Activated CD4-positive, alpha-beta T cell treated with anti-CD3 and anti-CD28 coated beads, Interleukin-2, amount 10 ng/mL, durations not matched to agents 7 days and 5 days (primary cell): Measurements from ENCODE around the gene SLC2A10. TPM values are rescaled to one million over a fixed set of nuclear protein-coding genes. Genes with fewer than 3 reads are reported as not detected.

Experiments used
- CTCF ChIA-PET: fragments of 350-600 bp; sonication (Branson Sonifier 250); formaldehyde crosslinking; loops from one replicate; lab custom pipeline; 2021; ENCODE audit warnings: antibody characterized with exemption; lab: Charles Lee
- POLR2A ChIA-PET: fragments of 350-600 bp; sonication (Branson Sonifier 250); formaldehyde crosslinking; loops from one replicate; lab custom pipeline; 2021; ENCODE audit warnings: antibody characterized with exemption; lab: Charles Lee
- DNase-seq: peaks from one replicate; pipeline ENCODE4 v3.0.0-alpha.2; 2020
- H3K27ac Mint-ChIP-seq: one replicate; pipeline ENCODE4 v1.8.0; 2021; ENCODE audit warnings: mild to moderate bottlenecking, moderate library complexity, mixed read lengths
- H3K27me3 Mint-ChIP-seq: one replicate; pipeline ENCODE4 v1.8.0; 2021; ENCODE audit warnings: mixed read lengths
- H3K36me3 Mint-ChIP-seq: one replicate; pipeline ENCODE4 v1.8.0; 2021; ENCODE audit warnings: low read depth, mixed read lengths
- H3K4me1 Mint-ChIP-seq: one replicate; pipeline ENCODE4 v1.8.0; 2021; ENCODE audit warnings: mixed read lengths
- H3K4me3 Mint-ChIP-seq: one replicate; pipeline ENCODE4 v1.8.0; 2021; ENCODE audit warnings: mild to moderate bottlenecking, moderate library complexity, mixed read lengths
- H3K9me3 Mint-ChIP-seq: one replicate; pipeline ENCODE4 v1.8.0; 2021; ENCODE audit warnings: mixed read lengths
- total RNA-seq, 2 experiments: library from RNA; stranded (reverse); gene quantifications; one replicate each; pipeline ENCODE4 v1.2.3, GENCODE V29; 2021

The SLC2A10 gene
- total RNA-seq, 2 experiments from 2014 or later, result not detected

DNA sequence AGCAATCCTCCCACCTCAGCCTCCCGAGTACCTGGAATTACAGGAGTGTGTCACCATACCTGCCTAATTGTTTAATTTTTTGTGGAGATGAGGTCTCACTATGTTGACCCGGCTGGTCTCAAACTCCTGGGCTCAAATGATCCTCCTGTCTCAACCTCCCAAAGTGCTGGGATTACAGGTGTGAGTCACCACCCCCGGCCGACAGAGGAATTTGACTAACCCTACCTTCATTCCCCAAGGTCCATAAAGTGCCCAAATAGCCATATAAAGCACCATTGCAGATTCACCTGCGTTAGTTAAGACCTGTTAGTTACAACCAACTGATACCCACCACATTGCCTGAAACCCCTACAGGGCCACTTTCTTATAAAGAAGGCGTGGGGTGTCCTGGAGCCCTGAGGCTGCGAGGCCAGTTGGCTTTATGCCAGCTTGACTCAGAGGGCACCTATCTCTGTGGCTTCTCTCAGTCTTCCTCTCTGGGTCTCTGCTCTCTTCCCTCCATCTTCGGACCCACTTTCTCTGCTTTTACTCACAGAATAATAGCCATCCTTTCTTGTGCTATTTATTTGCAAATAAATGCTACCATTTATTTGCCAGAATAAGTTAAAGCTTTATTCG lies 65.6 kb downstream of the SLC2A10 start:
- Mint-ChIP-seq H3K4me1 (no peaks in the 10 kb centered on the region), H3K36me3 (no peaks in the 10 kb centered on the region), H3K27ac (no peak overlapping the region), H3K4me3 (no peak overlapping the region), H3K27me3 (peaks cover 17% of the 10 kb centered on the region), H3K9me3 (no peaks in the 10 kb centered on the region)
- no peak for DNase-seq
- ChIA-PET CTCF (no interaction called here), POLR2A (no interaction called here)

DNA sequence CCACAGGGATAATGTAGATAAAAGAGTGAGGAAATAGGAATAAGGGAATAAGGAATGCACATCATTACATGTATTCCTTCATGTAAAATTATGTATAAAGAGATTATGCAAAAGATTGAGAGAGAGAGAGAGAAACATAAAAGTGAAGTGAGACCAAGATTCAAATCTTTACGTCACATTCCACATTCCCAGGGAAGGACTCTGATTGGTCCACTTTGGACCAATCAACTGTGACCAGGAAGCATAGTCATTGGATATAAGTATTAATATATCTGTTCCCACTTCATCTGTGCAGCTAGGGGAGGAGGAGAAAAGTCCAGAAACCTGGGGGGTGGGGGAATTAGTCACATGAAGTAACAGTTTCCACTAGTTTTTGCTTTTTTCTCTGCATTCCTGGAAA lies 66.4 kb downstream of the SLC2A10 start:
- ChIA-PET CTCF (no interaction called here), POLR2A (no interaction called here)
- no peaks in the 10 kb centered on the region for H3K36me3 Mint-ChIP-seq
- H3K27me3 Mint-ChIP-seq, result peaks cover 17% of the 10 kb centered on the region
- H3K4me3 Mint-ChIP-seq, result no peak overlapping the region
- no peak overlapping the region for H3K27ac Mint-ChIP-seq
- DNase-seq, result no peak
- H3K4me1 Mint-ChIP-seq, result no peaks in the 10 kb centered on the region
- no peaks in the 10 kb centered on the region for H3K9me3 Mint-ChIP-seq

DNA sequence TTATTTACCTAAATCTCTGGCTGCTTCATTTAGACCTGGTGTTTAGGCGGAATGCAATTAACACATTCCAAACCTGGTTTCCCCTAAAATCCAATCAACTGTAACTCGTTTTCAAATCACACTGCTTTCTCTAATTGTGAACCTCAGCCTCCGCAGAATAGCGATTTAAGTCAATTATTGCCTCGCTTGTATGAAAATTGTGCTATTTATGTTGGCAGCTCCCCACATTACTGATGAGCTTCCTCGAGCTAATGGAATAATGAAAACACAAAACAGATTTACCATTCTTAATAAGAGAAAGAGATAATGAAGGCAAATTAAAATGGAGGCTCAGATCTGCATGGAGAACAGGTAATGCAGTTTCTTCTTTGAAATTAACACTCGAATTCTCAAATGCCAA lies 67.9 kb downstream of the SLC2A10 start:
- Mint-ChIP-seq H3K27me3 (peaks cover 19% of the 10 kb centered on the region), H3K27ac (no peak overlapping the region), H3K36me3 (no peaks in the 10 kb centered on the region), H3K4me1 (no peaks in the 10 kb centered on the region), H3K9me3 (no peaks in the 10 kb centered on the region), H3K4me3 (no peak overlapping the region)
- POLR2A ChIA-PET, result no interaction called here
- CTCF ChIA-PET, result interaction anchor here (1.0 kb wide), 1 partner anchor 13 kb away, joined by 3 read pairs; no protein-coding TSS in a partner anchor
- DNase-seq, result no peak

DNA sequence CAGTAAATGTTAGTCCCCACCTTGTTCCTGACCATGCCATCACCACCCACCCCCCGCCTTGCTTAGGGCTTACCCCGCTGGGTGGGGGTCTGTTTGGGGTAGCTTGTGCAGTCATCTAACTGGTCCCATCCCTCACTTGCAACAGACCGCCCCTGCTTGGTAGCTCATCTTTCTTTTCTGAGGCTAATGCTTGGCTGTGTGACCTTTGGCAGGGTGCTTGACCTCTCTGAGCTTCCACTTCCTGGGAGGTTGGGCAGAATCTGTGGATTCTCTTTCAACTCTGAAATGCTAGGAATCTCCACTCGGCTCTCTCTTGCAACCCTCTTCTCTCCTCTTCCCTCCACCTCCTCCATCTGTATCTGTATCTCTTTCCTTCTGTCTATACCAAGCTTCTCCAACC lies 70.4 kb downstream of the SLC2A10 start:
- CTCF ChIA-PET, result no interaction called here
- no peaks in the 10 kb centered on the region for H3K9me3 Mint-ChIP-seq
- no peaks in the 10 kb centered on the region for H3K36me3 Mint-ChIP-seq
- no peaks in the 10 kb centered on the region for H3K4me1 Mint-ChIP-seq
- peaks cover 10% of the 10 kb centered on the region for H3K27me3 Mint-ChIP-seq
- POLR2A ChIA-PET, result interaction anchor here (0.6 kb wide), 1 partner anchor 74 kb away, joined by 4 read pairs; no protein-coding TSS in a partner anchor
- no peak overlapping the region for H3K4me3 Mint-ChIP-seq
- no peak overlapping the region for H3K27ac Mint-ChIP-seq
- DNase-seq, result no peak

DNA sequence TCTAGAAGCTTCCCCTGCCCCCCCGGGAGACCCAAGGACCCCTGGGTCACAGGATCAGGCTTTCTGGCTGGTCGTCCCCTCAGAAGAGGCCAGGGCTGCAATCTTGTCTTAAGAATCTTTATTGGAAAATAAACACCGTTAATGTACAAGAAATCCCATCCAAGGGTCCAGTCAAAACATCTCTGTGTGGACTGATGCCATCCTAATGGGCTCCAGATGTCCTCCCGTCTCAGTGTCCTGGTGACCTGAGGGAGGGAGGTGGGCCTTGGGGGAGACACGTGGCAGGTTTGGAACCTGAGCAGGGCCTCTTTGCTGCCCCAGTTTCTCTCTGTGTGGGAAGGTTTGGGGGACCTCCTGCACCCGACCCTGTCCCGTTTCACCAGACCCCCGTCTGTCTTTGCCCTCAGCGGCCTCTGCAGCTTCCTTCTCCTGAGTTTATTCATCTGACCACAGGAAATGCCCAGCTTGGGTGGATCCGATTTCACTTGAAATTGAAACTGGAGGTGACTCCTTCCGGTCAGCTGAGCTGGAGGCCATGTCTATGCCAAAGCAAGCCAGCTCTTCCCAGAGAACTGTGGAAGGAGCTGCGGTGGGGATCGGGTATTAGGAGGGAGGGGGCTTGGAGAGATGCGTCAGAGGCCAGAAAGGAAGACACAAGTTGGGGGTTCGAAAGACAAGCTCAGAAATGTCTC lies 75.1 kb downstream of the SLC2A10 start:
- DNase-seq, result no peak
- POLR2A ChIA-PET, result no interaction called here
- Mint-ChIP-seq H3K4me1 (no peaks in the 10 kb centered on the region), H3K36me3 (no peaks in the 10 kb centered on the region), H3K27me3 (peaks cover 4% of the 10 kb centered on the region), H3K4me3 (no peak overlapping the region), H3K9me3 (no peaks in the 10 kb centered on the region), H3K27ac (no peak overlapping the region)
- CTCF ChIA-PET, result no interaction called here

Other genes with a start within 250 kb of the SLC2A10 start
- gene ZNF334, start 196.1 kb upstream of the SLC2A10 start, total RNA-seq, result under 1 TPM; 0.50 to 0.71 TPM
- not detected for gene OCSTAMP, start 159.0 kb upstream of the SLC2A10 start, total RNA-seq
- under 1 TPM in 1 of 2 experiments, not detected in 1; 0.35 TPM for gene SLC13A3, start 58.2 kb upstream of the SLC2A10 start, total RNA-seq
- 10 to 100 TPM; 15.2 to 18.0 TPM for gene TP53RK, start 20.2 kb upstream of the SLC2A10 start, total RNA-seq
- not detected for gene EYA2, start 185.2 kb downstream of the SLC2A10 start, total RNA-seq